NB4 (cell line): Measurements from ENCODE around the gene BOK.

ENCODE experiments used
- POLR2A ChIP-seq: IDR thresholded peaks from 2 replicates; pipeline ENCODE4 v1.6.1; 2011; ENCODE audit warnings: mild to moderate bottlenecking; ENCODE audit not compliant: insufficient read length; ENCODE audit errors: extremely low read depth
- TF ChIP-seq, protein P1 (sequence below): IDR thresholded peaks from one replicate; pipeline ENCODE4 v1.5.1; 2012; ENCODE audit warnings: low read depth, low read length

DNA sequence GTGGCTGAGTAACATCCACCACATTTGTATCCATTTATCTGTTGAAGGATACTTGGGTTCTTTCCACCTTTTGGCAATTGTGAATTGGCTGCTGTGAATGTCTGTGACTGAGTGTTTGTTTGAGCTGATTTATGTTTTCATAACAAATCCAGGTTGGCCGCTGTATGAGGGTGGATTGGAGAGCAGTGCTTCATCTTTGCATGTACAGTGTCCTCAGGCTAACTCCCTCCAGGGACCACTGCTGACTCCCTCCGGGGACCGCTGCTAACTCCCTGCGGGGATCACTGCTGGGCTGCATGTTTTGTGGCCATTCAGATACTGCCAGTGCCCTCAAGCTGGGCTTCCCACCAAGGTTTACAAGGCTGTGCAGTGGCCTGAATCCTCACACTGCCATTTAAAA lies 10.2 kb downstream of the BOK start:
- TF ChIP-seq POLR2A: no peak
- TF ChIP-seq, protein P1, sequence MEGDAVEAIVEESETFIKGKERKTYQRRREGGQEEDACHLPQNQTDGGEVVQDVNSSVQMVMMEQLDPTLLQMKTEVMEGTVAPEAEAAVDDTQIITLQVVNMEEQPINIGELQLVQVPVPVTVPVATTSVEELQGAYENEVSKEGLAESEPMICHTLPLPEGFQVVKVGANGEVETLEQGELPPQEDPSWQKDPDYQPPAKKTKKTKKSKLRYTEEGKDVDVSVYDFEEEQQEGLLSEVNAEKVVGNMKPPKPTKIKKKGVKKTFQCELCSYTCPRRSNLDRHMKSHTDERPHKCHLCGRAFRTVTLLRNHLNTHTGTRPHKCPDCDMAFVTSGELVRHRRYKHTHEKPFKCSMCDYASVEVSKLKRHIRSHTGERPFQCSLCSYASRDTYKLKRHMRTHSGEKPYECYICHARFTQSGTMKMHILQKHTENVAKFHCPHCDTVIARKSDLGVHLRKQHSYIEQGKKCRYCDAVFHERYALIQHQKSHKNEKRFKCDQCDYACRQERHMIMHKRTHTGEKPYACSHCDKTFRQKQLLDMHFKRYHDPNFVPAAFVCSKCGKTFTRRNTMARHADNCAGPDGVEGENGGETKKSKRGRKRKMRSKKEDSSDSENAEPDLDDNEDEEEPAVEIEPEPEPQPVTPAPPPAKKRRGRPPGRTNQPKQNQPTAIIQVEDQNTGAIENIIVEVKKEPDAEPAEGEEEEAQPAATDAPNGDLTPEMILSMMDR: no peak
